Neuronal stem cell (in vitro differentiated cells): Measurements from ENCODE around the gene WFS1.

Experiments
- DNase-seq: peaks from one replicate; pipeline ENCODE4 v3.0.0-alpha.2; 2013; ENCODE audit warnings: low spot score
- H2AFZ ChIP-seq: one replicate; pipeline ENCODE4 v1.6.1; 2013; ENCODE audit warnings: mild to moderate bottlenecking, low read length, inconsistent platforms
- H2AK5ac ChIP-seq: 2 replicates; pipeline ENCODE4 v1.6.1; 2013; ENCODE audit warnings: low read depth, mild to moderate bottlenecking, inconsistent platforms, low read length, moderate library complexity, mixed read lengths
- H2BK120ac ChIP-seq: 2 replicates; pipeline ENCODE4 v1.6.1; 2013; ENCODE audit warnings: low read depth, mild to moderate bottlenecking, inconsistent platforms, low read length, moderate library complexity, mixed read lengths
- H2BK12ac ChIP-seq: one replicate; pipeline ENCODE4 v1.6.1; 2013; ENCODE audit warnings: low read length, inconsistent platforms
- H2BK15ac ChIP-seq: 2 replicates; pipeline ENCODE4 v1.6.1; 2013; ENCODE audit warnings: mild to moderate bottlenecking, low read length, inconsistent platforms, mixed read lengths
- H2BK5ac ChIP-seq: one replicate; pipeline ENCODE4 v1.6.1; 2013; ENCODE audit warnings: inconsistent platforms, mild to moderate bottlenecking, low read length, moderate library complexity
- H3K14ac ChIP-seq: one replicate; pipeline ENCODE4 v1.6.1; 2013; ENCODE audit warnings: low read length, inconsistent platforms
- H3K18ac ChIP-seq: 2 replicates; pipeline ENCODE4 v1.6.1; 2013; ENCODE audit warnings: low read length, inconsistent platforms
- H3K23ac ChIP-seq: 2 replicates; pipeline ENCODE4 v1.6.1; 2013; ENCODE audit warnings: low read depth, mild to moderate bottlenecking, mixed read lengths, low read length, inconsistent platforms; ENCODE audit not compliant: poor library complexity
- H3K27ac ChIP-seq: replicated peaks from 3 replicates; pipeline ENCODE4 v1.5.1; 2013; ENCODE audit warnings: low read length, inconsistent platforms
- H3K27me3 ChIP-seq, 3 experiments: 2 replicates each; pipeline ENCODE4 v1.6.1; 2013; ENCODE audit warnings: low read length in 3 of 3, mild to moderate bottlenecking in 2 of 3, inconsistent platforms in 1 of 3, low read depth in 1 of 3, mixed read lengths in 1 of 3, moderate library complexity in 1 of 3; ENCODE audit not compliant: control insufficient read depth in 3 of 3, insufficient read depth in 3 of 3
- H3K36me3 ChIP-seq, 2 donors: replicated peaks in 1 of 2; 2 replicates each; pipeline ENCODE4 v1.6.1; 2013; ENCODE audit warnings: low read length in 2 of 2; ENCODE audit not compliant: control insufficient read depth in 2 of 2, insufficient read depth in 2 of 2
- H3K4ac ChIP-seq: 2 replicates; pipeline ENCODE4 v1.6.1; 2013; ENCODE audit warnings: inconsistent platforms, mild to moderate bottlenecking, low read length, moderate library complexity
- H3K4me1 ChIP-seq, 2 donors: 1 replicate in 1 of 2; 2 replicates in 1 of 2; pipeline ENCODE4 v1.6.1; 2013; ENCODE audit warnings: low read length in 2 of 2, low read depth in 1 of 2; ENCODE audit not compliant: control insufficient read depth in 2 of 2, insufficient read depth in 1 of 2
- H3K4me2 ChIP-seq: one replicate; pipeline ENCODE4 v1.6.1; 2013; ENCODE audit warnings: mild to moderate bottlenecking, low read length, inconsistent platforms; ENCODE audit not compliant: insufficient read depth, poor library complexity, severe bottlenecking
- H3K4me3 ChIP-seq, 2 donors: 2 replicates each; pipeline ENCODE4 v1.5.1; 2013; ENCODE audit warnings: low read length in 2 of 2, mild to moderate bottlenecking in 2 of 2, inconsistent platforms in 1 of 2, moderate library complexity in 1 of 2
- H3K79me1 ChIP-seq: one replicate; pipeline ENCODE4 v1.6.1; 2013; ENCODE audit warnings: low read depth, mild to moderate bottlenecking, inconsistent platforms, low read length, moderate library complexity
- H3K9ac ChIP-seq: one replicate; pipeline ENCODE4 v1.6.1; 2013; ENCODE audit warnings: mild to moderate bottlenecking, low read depth, low read length, inconsistent platforms; ENCODE audit not compliant: poor library complexity
- H3K9me3 ChIP-seq, 2 donors: replicated peaks in 1 of 2; 2 replicates each; pipeline versions ENCODE3 to v1.6.1; 2013; ENCODE audit warnings: low read length in 2 of 2, mild to moderate bottlenecking in 2 of 2, inconsistent platforms in 1 of 2, low read depth in 1 of 2, mixed read lengths in 1 of 2, moderate library complexity in 1 of 2; ENCODE audit not compliant: control insufficient read depth in 2 of 2, insufficient read depth in 1 of 2
- H4K8ac ChIP-seq: one replicate; pipeline ENCODE4 v1.6.1; 2013; ENCODE audit warnings: low read depth, mild to moderate bottlenecking, inconsistent platforms, low read length, moderate library complexity
- H4K91ac ChIP-seq: one replicate; pipeline ENCODE4 v1.6.1; 2013; ENCODE audit warnings: low read length, low read depth, mild to moderate bottlenecking, inconsistent platforms; ENCODE audit not compliant: poor library complexity
- WGBS, 2 donors: extraction: QIAGEN DNeasy Blood & Tissue Kit; methylation state at CpG; one replicate each; pipeline ENCODE4 v1.1.7; 2013; ENCODE audit warnings: missing lambda C conversion rate in 2 of 2, mixed read lengths in 1 of 2; ENCODE audit not compliant: insufficient read length in 2 of 2, insufficient replicate concordance in 1 of 2; ENCODE audit errors: extremely low coverage in 2 of 2; 5-methylcytosine and 5-hydroxymethylcytosine counted together

WFS1 gene

GRCh38 chr4:6313216-6313615 lies 43.6 kb downstream of the WFS1 start:
- Histone ChIP-seq H2BK120ac (no peak overlapping the region), H2AK5ac (no peak overlapping the region), H3K9ac (no peak overlapping the region), H3K79me1 (no peaks in the 10 kb centered on the region), H3K9me3 (peaks cover 6 to 9% of the 10 kb centered on the region in 2 donors), H2BK15ac (no peak overlapping the region), H2BK12ac (no peak overlapping the region), H3K4me3 (no peak overlapping the region), H4K8ac (no peak overlapping the region), H3K18ac (no peak overlapping the region), H3K27ac (no peak overlapping the region), H4K91ac (no peak overlapping the region), H2BK5ac (no peak overlapping the region), H3K14ac (no peak overlapping the region), H3K36me3 (no peaks in the 10 kb centered on the region), H3K23ac (no peak overlapping the region), H3K4me2 (no peak overlapping the region), H3K4ac (no peak overlapping the region), H2AFZ (no peak overlapping the region), H3K4me1 (peaks cover 0 to 4% of the 10 kb centered on the region in 2 donors), H3K27me3 (peaks cover 0 to 28% (median 6%) of the 10 kb centered on the region in 3 experiments)
- no peak for DNase-seq
- WGBS, 2 donors, result no CpG with 5 or more reads among the region's 6 CpGs

GRCh38 chr4:6316461-6317003 lies 46.9 kb downstream of the WFS1 start:
- Histone ChIP-seq H3K23ac (no peak overlapping the region), H2BK15ac (no peak overlapping the region), H3K9ac (no peak overlapping the region), H4K8ac (peak overlapping the region; percentile 54), H4K91ac (no peak overlapping the region), H3K36me3 (no peaks in the 10 kb centered on the region), H2AK5ac (no peak overlapping the region), H3K4ac (no peak overlapping the region), H3K4me2 (no peak overlapping the region), H2BK5ac (no peak overlapping the region), H3K4me1 (no peaks in the 10 kb centered on the region), H2AFZ (no peak overlapping the region), H3K18ac (no peak overlapping the region), H3K9me3 (peaks cover 3% of the 10 kb centered on the region in 2 donors), H3K4me3 (no peak overlapping the region), H2BK120ac (no peak overlapping the region), H3K79me1 (no peaks in the 10 kb centered on the region), H3K14ac (no peak overlapping the region), H3K27me3 (peaks cover 0 to 12% (median 0%) of the 10 kb centered on the region in 3 experiments), H2BK12ac (no peak overlapping the region), H3K27ac (no peak overlapping the region)
- WGBS, 2 donors, result no CpG with 5 or more reads among the region's 6 CpGs
- no peak for DNase-seq

DNA sequence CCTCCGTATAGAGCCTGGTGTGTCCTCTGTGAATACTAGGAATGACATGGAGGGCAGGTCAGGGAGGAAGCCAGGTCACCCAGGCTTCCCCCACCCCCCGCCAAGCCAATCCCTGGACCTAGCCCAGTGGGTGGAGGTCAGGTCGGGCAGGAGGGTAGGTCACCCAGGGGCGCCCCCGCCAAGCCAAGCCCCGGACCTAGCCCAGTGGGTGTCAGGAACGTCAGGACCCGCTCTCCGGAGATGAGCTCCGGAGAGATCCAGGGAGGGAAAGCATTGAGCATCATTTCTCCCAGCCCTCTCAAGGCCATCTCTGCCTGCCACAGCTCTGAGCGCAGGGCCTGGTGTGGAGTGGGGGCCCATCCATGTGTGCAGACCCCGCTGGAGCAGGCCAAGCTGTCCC lies 48.6 kb downstream of the WFS1 start:
- no peak overlapping the region for H3K14ac ChIP-seq
- H4K8ac ChIP-seq, result no peak overlapping the region
- no peak overlapping the region for H2AK5ac ChIP-seq
- no peak overlapping the region for H2AFZ ChIP-seq
- H3K79me1 ChIP-seq, result no peaks in the 10 kb centered on the region
- DNase-seq, result no peak
- H3K4me1 ChIP-seq, result no peaks in the 10 kb centered on the region
- peaks cover 3% of the 10 kb centered on the region in 2 donors for H3K9me3 ChIP-seq
- H4K91ac ChIP-seq, result no peak overlapping the region
- H3K4me2 ChIP-seq, result no peak overlapping the region
- no peaks in the 10 kb centered on the region for H3K36me3 ChIP-seq
- H3K9ac ChIP-seq, result no peak overlapping the region
- peaks cover 0 to 15% (median 0%) of the 10 kb centered on the region in 3 experiments for H3K27me3 ChIP-seq
- no peak overlapping the region for H3K27ac ChIP-seq
- no CpG with 5 or more reads among the region's 12 CpGs for WGBS, 2 donors
- H3K23ac ChIP-seq, result no peak overlapping the region
- peak overlapping the region; percentile 58 for H3K18ac ChIP-seq
- H2BK12ac ChIP-seq, result no peak overlapping the region
- no peak overlapping the region for H2BK15ac ChIP-seq
- no peak overlapping the region for H3K4ac ChIP-seq
- no peak overlapping the region for H2BK120ac ChIP-seq
- H2BK5ac ChIP-seq, result no peak overlapping the region
- no peak overlapping the region for H3K4me3 ChIP-seq

DNA sequence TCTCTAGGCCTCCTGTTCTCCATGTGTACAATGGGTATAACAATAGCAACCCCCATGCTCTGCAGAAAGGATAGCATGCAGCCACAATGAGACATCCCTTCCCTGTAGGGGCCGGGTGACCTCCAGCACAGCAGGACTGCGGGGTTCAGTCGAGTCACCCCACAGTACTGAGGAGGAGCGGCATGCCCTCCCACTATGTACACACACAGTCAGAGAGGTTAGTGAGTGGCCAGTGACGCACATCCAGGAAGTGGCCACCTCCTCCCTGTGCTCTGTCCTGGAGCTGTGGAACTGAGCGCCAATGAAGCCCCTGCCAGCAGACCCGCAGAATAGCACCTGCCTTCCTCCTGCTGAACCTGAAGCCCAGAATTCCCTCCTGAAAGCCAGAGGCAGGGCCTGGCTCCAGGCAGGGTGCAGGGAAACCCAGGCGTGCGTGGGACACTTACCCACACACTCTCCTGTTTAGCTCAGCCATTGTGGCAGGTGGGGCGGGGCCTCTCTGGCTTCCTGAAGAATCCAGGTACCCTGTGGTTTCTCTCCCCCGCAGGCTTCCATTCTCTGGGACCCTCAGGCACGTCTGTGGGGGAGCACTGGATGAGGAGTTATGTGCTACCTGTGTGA lies 50.0 kb downstream of the WFS1 start:
- H3K23ac ChIP-seq, result peak overlapping the region; percentile 61
- DNase-seq, result no peak
- peak overlapping the region; percentile 33 for H3K9ac ChIP-seq
- H2BK120ac ChIP-seq, result no peak overlapping the region
- H3K4me1 ChIP-seq, result peaks cover under 1% of the 10 kb centered on the region in 2 donors
- no peak overlapping the region for H2AK5ac ChIP-seq
- peak overlapping the region; percentile 67 for H3K18ac ChIP-seq
- peaks cover 3% of the 10 kb centered on the region in 2 donors for H3K9me3 ChIP-seq
- no peak overlapping the region for H3K4me2 ChIP-seq
- peak overlapping the region; percentile 14 for H4K91ac ChIP-seq
- H2BK15ac ChIP-seq, result no peak overlapping the region
- H2AFZ ChIP-seq, result no peak overlapping the region
- H2BK5ac ChIP-seq, result no peak overlapping the region
- H3K14ac ChIP-seq, result no peak overlapping the region
- no peaks in the 10 kb centered on the region for H3K36me3 ChIP-seq
- no peaks in the 10 kb centered on the region for H3K79me1 ChIP-seq
- WGBS, 2 donors, result no CpG with 5 or more reads among the region's 12 CpGs
- no peak overlapping the region for H4K8ac ChIP-seq
- H2BK12ac ChIP-seq, result peak overlapping the region; percentile 18
- peaks cover 0 to 15% (median 0%) of the 10 kb centered on the region in 3 experiments for H3K27me3 ChIP-seq
- H3K4ac ChIP-seq, result no peak overlapping the region
- no peak overlapping the region for H3K27ac ChIP-seq
- no peak overlapping the region for H3K4me3 ChIP-seq
